Measurements from ENCODE around the gene IL17RB.

The IL17RB gene

DNA sequence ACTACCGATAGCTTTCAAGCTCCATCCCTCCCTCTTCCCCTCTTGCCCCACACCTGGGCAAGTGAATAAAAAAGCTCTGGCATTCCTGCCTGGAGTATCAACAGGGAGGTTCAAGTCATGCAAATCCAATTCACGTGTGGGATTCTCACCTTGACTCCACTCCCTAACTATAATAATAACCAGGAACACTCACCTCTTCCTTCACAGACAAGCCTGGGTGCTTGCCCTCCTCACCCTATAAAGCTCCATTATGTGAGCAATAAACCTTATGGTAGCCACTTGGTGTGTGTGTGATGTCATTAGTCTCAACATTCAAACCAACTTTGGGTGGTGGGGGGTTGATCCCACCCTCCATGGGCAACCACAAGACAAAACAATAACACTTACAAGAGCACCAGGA is 16.8 kb upstream of the IL17RB start:
- no peak for DNase-seq (ENCODE audit: low read depth in 2 of 2)

DNA sequence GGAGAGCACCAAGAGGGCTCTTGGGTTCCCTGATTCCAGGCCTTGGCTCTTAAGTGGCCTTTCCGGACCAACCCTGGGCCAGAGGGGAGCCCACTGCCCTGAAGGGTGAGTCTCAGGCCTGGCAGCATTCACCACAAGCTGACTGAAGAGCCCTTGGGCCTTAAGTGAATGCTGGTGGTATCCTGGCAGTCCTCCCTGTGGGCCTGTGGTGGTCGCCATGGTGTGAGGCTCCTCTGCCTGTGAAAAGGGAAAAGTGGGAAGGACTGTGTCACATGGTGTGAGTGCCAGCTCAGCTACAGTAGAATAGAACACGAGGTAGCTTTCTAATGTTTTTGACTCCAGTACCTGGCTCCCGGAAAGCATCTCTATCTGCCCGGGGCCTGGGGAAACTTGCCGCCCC is 15.4 kb upstream of the IL17RB start:
- no peak for DNase-seq (ENCODE audit: low read depth in 2 of 2)

DNA sequence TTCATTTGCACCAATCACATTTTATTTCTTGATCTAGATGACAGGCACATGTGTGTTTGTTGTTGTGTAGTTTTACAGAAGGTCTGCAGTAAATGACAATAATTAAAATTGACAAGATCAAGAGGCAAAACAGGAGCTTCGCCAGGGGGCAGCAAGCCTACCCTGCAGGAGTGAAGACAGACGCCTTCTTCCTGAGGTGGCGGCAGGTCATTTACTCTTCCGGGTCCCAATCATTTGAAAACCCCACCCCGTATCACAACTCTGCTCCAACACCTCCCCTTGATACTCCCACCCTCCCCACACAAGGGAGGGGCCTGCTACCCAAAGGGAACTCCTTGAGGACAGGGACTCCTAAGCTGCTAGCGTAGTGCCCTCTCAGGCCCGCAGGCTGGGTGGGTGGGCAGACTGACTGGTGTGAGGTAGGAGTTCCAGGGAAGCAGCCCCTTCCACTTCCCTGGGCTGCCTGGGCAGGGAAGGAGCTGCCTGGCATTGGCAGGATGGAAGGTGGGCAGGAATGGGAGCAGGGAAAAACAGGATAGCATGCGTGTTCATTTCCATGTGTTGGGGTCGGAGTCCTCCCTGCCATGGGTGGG is 13.2 kb upstream of the IL17RB start:
- no peak for DNase-seq (ENCODE audit: low read depth in 2 of 2)

GRCh38 chr3:53833700-53834099 is 12.7 kb upstream of the IL17RB start:
- DNase-seq (ENCODE audit: low read depth in 2 of 2), result no peak

- no peak for DNase-seq (ENCODE audit: low read depth in 2 of 2)
Measured at GRCh38 chr3:53834429-53835095, 11.8 kb upstream of the IL17RB start.

- no peak for DNase-seq (ENCODE audit: low read depth in 2 of 2)
Measured at GRCh38 chr3:53835257-53835656, 11.1 kb upstream of the IL17RB start.

DNA sequence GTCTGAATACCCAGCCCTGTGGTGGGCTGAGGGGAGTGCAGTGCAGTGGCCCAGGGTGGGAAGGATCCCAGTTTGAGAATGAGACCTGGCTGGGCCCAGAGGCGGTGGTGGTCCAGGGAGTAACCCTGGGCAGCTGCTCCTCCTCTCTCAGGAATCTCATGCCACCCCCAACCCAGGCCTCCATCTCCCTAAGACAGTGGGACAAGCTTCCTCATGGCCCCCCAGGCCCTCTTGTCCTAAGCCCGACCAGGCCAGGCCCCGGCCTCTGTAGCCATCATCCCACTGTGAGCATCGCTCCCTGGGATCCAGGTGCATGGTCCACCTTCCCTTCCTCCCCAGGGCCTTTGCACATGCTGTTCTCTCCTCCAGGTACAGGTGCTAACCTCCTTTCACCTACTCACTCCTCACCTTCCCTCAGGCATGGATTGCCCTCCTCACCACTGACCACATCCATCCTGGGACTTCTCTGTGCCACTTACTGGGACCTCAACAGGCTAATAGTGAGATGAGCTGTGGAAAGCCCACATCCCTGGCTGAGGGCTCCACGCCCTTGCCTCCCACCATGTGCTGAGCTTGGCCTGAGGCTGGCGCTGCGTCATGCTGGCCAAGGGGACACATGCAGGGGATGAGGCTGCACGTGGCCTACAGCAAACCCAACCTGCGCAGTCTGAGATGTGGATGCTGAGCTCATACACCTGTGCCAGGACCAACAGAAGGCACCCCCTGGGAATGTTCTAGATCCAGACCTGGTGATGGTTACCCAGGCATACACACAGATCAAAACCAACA is 10.1 kb upstream of the IL17RB start:
- no peak for DNase-seq (ENCODE audit: low read depth in 2 of 2)

DNA sequence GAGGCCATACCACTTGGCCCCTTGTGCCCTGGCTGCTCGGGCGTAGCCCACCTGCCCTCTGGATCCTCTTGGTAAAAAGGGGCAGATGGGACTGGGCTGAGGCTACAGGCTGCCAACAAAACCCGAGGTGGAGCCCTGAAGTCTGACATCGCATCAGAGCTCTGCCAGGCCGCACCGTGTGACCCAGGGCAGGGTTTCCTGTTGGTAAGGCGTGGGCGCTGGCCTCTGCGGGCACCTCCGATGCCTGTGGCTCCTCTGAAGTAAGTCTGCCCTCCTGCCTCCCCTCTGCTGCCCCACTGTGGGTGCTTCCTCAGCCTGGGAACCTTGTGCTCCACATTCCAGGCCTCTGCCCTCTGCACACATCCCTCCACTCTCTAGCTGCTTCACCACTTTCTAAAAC is 9.0 kb upstream of the IL17RB start:
- no peak for DNase-seq (ENCODE audit: low read depth in 2 of 2)

DNA sequence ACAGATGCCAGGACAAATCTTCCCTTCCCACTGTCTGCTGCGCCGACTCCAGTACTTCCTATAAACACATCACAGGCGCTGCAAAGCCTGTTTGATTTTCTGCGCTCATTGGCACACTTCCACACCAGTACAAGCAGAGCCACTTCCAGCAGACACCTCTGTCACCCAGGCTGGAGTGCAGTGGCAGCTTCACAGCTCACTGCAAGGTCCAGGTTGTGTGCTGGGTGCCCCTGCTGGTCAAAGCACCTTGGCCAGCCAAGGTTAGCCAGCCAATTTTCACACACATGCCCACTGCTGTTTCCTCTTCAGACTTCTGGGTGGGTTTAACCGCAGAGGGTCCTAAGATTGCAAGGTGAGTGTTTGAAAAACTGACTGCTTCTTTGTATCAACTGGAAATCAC is 5.1 kb upstream of the IL17RB start:
- no peak for DNase-seq (ENCODE audit: low read depth in 2 of 2)

GRCh38 chr3:53842436-53843194 is 3.8 kb upstream of the IL17RB start:
- DNase-seq (ENCODE audit: low read depth in 2 of 2), result no peak

DNA sequence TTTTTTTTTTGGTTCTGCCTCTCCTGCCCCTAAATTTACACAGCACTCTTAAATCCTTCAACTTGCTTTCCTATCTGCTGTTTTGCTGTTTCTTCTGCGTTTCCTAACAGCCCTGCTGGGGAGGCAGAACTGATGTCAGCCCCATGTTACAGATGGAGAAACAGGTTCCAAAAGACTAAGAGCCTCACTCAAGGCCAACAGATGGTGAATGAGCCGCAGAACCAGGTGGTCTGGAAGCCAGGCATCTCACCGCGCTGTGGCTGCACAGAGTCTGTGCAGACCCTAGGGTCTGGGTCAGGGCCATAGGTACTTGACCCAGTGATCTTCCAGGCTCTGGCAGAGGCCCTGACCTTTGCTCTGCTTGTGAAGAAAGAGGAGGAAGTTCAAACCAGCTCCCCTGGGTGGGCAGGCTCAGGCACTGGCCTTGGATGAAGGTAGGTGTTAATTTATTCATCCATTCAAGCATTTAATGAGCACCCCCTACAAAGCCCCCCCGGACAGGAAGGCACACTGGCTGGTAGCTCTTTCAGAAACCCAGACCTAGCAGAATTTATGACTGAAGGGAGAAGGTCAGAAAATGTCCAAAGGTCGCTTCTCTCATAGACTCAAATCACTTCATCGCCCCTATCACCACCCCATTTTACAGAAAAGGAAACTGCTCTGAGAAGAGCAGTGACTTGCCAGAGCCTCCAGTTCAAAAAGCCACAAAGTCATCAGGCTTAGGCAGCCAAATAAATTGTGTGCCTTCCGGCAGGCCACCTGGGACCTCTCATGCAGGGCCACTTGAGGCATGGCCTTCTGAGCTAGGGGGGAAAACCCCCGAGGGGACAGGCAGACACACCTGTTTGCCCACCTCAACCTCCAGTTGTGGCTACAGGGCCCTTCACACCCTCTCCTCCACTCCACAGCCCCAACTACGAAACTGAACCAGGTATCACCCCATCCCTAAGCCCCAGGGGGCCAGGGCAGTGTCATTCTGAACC is 2.9 kb upstream of the IL17RB start:
- no peak for DNase-seq (ENCODE audit: low read depth in 2 of 2)

DNA sequence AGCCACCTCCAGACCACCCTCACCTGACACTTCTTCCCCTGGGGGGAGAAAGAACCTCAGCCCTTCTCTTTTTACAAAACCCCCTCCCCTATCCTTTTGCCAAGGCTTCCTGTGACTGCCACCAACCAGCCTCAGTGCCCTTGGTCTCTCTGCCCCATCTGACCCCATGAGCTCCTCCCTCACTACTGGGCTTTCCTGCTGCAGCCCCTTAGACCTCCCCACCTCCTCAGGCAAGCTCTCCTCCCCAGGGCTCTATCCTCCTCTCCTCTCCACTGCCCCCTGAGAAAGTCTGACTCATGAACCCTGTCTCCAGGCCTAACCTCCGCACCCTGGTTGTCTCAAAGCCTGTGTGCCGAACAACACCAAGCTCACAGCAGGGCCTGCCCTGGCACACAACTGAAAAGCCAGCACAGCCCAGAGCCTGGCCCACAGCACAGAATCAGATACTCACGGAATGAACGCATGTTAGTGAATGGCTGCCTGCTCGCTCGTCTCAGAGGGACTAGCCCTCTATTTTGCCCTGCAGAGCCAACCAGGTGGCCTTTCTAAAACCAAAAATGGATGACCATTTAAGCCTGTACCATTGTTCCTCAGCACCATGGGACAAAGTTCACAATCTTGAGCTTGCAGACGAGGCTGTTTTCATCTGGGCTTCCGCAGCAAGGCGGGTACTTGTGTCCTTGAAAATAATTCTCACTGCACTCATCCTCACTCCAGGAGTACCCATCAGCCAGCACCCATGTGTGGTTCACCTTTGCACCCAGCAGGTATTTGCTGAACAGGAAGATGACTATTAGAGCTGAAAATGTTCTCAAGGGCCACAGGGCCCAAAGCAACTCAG is 1.9 kb upstream of the IL17RB start:
- DNase-seq (ENCODE audit: low read depth in 2 of 2), result no peak

DNA sequence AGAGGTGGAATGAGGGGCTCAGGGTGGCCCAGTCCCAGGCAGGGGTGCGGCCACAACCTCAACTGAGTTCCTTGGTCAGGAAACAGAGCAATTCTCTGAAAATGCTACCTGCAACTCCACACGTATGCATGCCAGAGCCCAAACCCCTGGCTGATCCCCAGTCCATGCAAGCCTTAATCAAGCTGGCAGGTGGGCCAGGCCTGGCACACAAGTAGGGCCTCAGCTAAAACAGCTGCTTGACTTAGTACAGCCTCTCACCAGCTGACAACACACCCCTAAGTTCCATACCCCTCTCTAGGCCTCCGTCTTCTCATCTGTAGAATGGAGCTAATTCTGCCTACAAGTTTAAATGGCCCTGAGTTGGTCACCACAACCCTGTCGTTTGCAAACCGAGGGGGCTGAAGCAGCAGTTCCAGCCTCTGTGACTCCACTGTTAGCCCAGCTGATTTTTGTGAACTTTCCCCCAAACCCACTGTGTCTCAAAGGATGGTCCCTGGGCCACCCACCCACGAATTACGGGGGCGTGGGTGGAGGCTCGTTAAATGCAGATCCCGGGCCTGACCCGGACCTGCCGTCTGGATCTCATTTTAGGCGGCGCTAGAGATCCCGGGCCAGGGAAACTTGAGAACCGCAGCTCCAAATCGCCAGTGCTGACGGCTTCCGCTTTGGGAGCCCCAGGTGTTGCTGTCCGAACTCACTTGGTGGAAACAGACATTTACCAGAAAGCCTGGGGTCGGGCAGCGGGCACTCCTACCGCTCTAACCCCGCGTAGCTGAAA is 1.1 kb upstream of the IL17RB start:
- no peak for DNase-seq (ENCODE audit: low read depth in 2 of 2)

GRCh38 chr3:53845881-53846133 is 561 bp upstream of the IL17RB start:
- DNase-seq (ENCODE audit: low read depth in 2 of 2), result no peak

GRCh38 chr3:53846851-53847155 is 435 bp downstream of the IL17RB start:
- no peak for DNase-seq (ENCODE audit: low read depth in 2 of 2)

DNA sequence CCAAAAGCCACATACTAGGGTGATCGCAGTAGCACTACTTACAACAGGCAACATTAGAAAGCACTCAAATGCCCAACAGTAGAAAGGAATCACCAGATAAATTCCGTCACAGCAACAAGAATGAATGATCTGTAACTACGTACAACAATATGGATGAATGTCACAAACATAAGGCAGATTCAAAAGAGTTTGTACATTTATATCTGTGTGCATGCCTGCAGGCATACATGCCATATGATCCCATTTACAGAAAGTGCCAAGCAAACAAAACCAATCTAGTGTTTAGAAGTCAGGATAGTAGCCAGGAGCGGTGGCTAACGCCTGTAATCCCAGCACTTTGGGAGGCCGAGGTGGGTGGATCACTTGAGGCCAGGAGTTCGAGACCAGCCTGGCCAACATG is 3.5 kb downstream of the IL17RB start:
- DNase-seq (ENCODE audit: low read depth in 2 of 2), result no peak

DNA sequence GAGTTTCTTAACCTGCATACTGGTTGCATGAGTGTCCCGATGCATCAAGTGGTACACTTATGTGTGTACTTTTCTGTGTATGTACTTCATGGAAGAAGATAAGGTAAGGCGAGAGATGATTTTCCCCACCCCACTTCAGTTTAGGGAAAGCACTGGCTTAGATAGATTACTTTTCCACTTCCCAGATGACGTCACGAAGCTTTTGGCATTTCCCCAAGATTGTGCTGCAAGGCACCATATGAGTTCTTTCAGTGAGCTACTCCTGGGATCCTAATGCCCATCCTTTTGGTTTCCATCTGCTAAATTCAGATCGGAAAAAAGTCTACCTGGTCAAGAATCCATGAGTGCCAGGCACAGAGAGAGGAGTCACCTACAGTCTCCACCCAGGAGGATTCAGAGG is 4.5 kb downstream of the IL17RB start:
- DNase-seq (ENCODE audit: low read depth in 2 of 2), result no peak

- no peak for DNase-seq (ENCODE audit: low read depth in 2 of 2)
Measured at GRCh38 chr3:53856964-53857363, 10.6 kb downstream of the IL17RB start.

DNA sequence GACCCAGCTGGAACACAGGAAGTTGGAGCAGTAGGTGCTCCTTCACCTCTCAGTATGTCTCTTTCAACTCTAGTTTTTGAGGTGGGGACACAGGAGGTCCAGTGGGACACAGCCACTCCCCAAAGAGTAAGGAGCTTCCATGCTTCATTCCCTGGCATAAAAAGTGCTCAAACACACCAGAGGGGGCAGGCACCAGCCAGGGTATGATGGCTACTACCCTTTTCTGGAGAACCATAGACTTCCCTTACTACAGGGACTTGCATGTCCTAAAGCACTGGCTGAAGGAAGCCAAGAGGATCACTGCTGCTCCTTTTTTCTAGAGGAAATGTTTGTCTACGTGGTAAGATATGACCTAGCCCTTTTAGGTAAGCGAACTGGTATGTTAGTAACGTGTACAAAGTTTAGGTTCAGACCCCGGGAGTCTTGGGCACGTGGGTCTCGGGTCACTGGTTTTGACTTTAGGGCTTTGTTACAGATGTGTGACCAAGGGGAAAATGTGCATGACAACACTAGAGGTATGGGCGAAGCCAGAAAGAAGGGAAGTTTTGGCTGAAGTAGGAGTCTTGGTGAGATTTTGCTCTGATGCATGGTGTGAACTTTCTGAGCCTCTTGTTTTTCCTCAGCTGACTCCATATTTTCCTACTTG is 11.9 kb downstream of the IL17RB start:
- no peak for DNase-seq (ENCODE audit: low read depth in 2 of 2)

DNA sequence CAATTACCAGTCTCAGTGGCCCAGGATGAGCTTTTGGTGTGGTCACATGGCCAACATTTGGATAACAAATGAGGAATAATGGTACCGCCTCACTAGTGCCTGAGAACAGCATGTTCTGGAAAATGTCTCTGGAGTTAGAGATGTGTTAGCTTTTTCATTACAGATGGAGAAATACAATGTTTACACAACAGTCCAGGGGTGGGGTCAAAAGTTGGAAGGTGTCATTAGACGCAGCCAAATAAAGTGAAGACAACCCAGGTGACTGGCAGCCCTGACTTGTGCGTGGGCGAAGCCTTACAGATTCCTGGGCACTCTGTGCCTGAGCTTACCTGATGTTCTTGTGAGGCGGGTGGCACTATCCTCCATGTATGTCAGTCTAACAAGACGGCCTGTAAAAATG is 12.8 kb downstream of the IL17RB start:
- no peak for DNase-seq (ENCODE audit: low read depth in 2 of 2)

Measured in stimulated activated CD4-positive, alpha-beta T cell treated with anti-CD3 and anti-CD28 coated beads, Interleukin-12 subunit alpha, Interleukin-12 subunit beta, amount 100 ng/mL, for 24 hours (primary cell).